ENCODE results near the gene RIC8B. TPM values are rescaled to one million over a fixed set of nuclear protein-coding genes. Genes with fewer than 3 reads are reported as not detected.

Gene RIC8B
- total RNA-seq, 2 donors from 2014 or later, result 12.9 to 27.5 TPM

- H3K27me3 ChIP-seq (replicated peaks; ENCODE audit: insufficient read depth), result no peaks in the 10 kb centered on the region
- peaks cover 9% of the 10 kb centered on the region for H3K36me3 ChIP-seq
- DNase-seq (ENCODE audit: low spot score) (no peak), ATAC-seq (ENCODE audit: insufficient number of reproducible peaks, low FRiP score, low read depth) (no peak)
- H3K4me3 ChIP-seq, result no peak overlapping the region
- TF ChIP-seq CTCF (IDR thresholded peaks at IDR 0.05), result no peak
- H3K4me1 ChIP-seq (ENCODE audit: control insufficient read depth in 1 of 2, low read depth in 2 of 2), result no peaks in the 10 kb centered on the region
- H3K9me3 ChIP-seq, result no peaks in the 10 kb centered on the region
- H3K27ac ChIP-seq, result no peak overlapping the region
These were observed 80.2 kb downstream of the RIC8B start for GRCh38 chr12:106854723-106855122.

GRCh38 chr12:106855221-106855758 is 80.8 kb downstream of the RIC8B start:
- no peak overlapping the region for H3K27ac ChIP-seq
- H3K27me3 ChIP-seq (replicated peaks; ENCODE audit: insufficient read depth), result no peaks in the 10 kb centered on the region
- peaks cover 9% of the 10 kb centered on the region for H3K36me3 ChIP-seq
- no peaks in the 10 kb centered on the region for H3K4me1 ChIP-seq (ENCODE audit: control insufficient read depth in 1 of 2, low read depth in 2 of 2)
- ATAC-seq (ENCODE audit: insufficient number of reproducible peaks, low FRiP score, low read depth) (no peak), DNase-seq (ENCODE audit: low spot score) (no peak)
- no peak overlapping the region for H3K4me3 ChIP-seq
- no peaks in the 10 kb centered on the region for H3K9me3 ChIP-seq
- no peak for TF ChIP-seq CTCF (IDR thresholded peaks at IDR 0.05)

- Histone ChIP-seq H3K4me1 (ENCODE audit: control insufficient read depth in 1 of 2, low read depth in 2 of 2) (peaks cover 15 to 34% of the 10 kb centered on the region in 2 donors), H3K9me3 (no peaks in the 10 kb centered on the region), H3K27ac (no peak overlapping the region), H3K36me3 (peaks cover 6% of the 10 kb centered on the region), H3K4me3 (no peak overlapping the region), H3K27me3 (replicated peaks; ENCODE audit: insufficient read depth) (no peaks in the 10 kb centered on the region)
- ATAC-seq (ENCODE audit: insufficient number of reproducible peaks, low FRiP score, low read depth), result peak; percentile 11
- no peak for DNase-seq (ENCODE audit: low spot score)
- no peak for TF ChIP-seq CTCF (IDR thresholded peaks at IDR 0.05)
These were observed 87.8 kb downstream of the RIC8B start for GRCh38 chr12:106861984-106862916.

GRCh38 chr12:106863189-106863588 is 88.7 kb downstream of the RIC8B start:
- Histone ChIP-seq H3K4me3 (no peak overlapping the region), H3K9me3 (no peaks in the 10 kb centered on the region), H3K4me1 (ENCODE audit: control insufficient read depth in 1 of 2, low read depth in 2 of 2) (peaks cover 15 to 38% of the 10 kb centered on the region in 2 donors), H3K27ac (no peak overlapping the region), H3K27me3 (replicated peaks; ENCODE audit: insufficient read depth) (no peaks in the 10 kb centered on the region), H3K36me3 (peaks cover 6% of the 10 kb centered on the region)
- DNase-seq (ENCODE audit: low spot score) (no peak), ATAC-seq (ENCODE audit: insufficient number of reproducible peaks, low FRiP score, low read depth) (no peak)
- TF ChIP-seq CTCF (IDR thresholded peaks at IDR 0.05), result no peak

- Histone ChIP-seq H3K27ac (no peak overlapping the region), H3K27me3 (replicated peaks; ENCODE audit: insufficient read depth) (no peaks in the 10 kb centered on the region)
These were observed 91.2 kb downstream of the RIC8B start for GRCh38 chr12:106865683-106866082.

More at GRCh38 chr12:106865683-106866082, 91.2 kb downstream of the RIC8B start:
- TF ChIP-seq CTCF (IDR thresholded peaks at IDR 0.05), result no peak
- no peak for DNase-seq (ENCODE audit: low spot score)
- H3K4me3 ChIP-seq, result no peak overlapping the region
- peaks cover 3% of the 10 kb centered on the region for H3K36me3 ChIP-seq
- no peak for ATAC-seq (ENCODE audit: insufficient number of reproducible peaks, low FRiP score, low read depth)
- peaks cover 15 to 38% of the 10 kb centered on the region in 2 donors for H3K4me1 ChIP-seq (ENCODE audit: control insufficient read depth in 1 of 2, low read depth in 2 of 2)
- no peaks in the 10 kb centered on the region for H3K9me3 ChIP-seq

Data from thoracic aorta (tissue), 2 donors.